Measurements from ENCODE around the gene PRDM16.

The PRDM16 gene

DNA sequence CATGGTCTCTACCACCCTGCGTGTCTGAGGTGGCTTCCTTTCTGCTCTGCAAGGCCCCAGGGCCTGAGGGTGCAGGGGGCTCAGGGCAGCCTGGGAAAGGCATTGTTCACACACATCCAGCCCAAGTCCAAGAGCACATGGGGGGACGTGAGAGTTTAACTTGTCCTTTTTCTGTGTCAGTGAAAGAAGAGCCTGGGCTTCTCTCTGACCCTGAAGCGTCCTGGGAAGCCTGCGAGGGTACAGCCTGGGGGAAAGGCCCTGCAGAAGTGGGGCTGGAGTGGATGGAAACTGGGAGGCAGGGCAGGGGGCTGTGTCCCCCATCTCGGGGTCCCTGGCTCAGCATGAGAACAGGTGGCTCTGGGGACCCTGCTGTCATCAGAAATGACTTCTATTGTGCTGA lies 181.6 kb downstream of the PRDM16 start:
- DNase-seq = no peak

GRCh38 chr1:3251099-3251806 lies 182.2 kb downstream of the PRDM16 start:
- DNase-seq = no peak

DNA sequence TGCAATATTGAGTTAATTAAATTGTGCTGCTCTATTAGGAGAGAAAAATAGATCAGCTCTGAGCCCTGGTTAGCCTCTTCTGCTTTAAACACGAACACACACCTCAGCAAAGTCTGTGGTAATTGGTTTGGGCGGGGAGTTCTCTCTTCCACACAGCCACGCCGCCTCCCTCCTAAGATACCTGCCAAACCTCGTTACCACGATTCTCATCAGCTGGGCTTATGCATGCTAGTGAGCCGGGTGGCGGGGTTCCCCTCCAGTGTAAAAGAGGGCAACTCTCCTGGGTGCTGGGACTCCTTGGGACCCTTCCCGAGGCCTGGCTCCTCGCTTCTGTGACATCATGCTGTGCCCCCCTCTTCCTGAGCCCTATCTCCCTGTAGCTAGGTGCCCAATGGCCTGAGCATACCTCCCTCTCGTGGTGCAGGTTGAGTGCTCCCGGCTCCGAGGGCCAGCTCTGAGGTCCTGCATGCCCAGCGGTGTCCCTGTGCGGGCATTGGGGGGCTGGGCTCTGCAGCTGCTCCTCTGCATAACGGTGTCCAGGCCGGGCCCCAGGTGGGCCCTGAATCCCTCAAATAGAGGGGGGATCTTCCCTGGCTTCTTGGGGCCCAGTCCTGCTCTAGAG lies 182.9 kb downstream of the PRDM16 start:
- DNase-seq = no peak

DNA sequence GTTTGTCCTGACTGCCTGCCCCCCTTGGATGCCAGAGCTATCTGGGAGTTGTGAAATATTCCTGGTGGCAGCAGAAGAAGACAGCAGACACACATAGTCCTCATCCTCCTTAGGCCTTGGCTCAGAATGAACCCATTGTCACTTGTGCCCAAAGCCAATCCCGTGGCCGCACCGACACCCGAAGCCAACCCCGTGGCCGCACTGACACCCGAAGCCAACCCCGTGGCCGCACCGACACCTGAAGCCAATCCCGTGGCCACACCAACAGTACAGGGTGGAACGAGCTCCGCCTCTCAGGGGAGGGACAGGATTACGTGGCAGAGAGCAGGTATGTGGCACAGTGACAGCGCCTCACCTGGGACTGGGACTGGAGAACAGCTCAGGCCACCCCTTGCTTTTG lies 186.7 kb downstream of the PRDM16 start:
- no peak for DNase-seq

GRCh38 chr1:3257788-3258187 lies 188.8 kb downstream of the PRDM16 start:
- DNase-seq = no peak

- DNase-seq = no peak
Observed at GRCh38 chr1:3258386-3259003, 189.5 kb downstream of the PRDM16 start.

GRCh38 chr1:3259020-3259419 lies 190.0 kb downstream of the PRDM16 start:
- DNase-seq = no peak

- DNase-seq = no peak
Observed at GRCh38 chr1:3261007-3261968, 192.3 kb downstream of the PRDM16 start.

DNA sequence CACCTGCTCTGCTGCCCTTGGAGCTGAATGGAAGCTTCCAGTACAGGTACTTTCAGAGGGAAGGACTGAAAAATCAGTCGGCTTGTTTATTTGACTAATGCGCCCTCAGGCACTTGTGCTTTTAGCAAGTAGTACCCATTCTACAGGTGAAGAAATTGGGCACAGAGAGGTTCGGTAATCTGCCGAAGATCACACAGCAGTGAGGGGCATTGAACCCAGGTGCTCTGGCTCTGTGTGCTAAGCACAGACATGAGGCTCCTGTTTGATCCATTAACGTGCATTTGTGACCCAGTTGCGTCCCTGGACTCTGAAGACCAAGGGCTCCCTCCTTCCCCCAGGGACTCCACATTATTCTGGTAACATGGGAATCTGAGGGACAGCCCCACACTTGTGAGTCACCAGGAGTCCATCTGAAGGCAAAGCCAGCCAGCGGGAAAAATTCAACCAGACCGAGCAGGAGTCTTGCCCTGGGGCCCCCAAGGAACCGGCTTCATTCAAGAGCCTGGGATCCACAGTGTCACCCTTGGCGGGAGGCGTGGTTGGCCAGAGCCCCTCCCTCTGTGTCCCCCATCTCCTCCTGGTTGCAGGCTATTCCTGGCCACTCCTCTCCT lies 193.1 kb downstream of the PRDM16 start:
- DNase-seq = no peak

DNA sequence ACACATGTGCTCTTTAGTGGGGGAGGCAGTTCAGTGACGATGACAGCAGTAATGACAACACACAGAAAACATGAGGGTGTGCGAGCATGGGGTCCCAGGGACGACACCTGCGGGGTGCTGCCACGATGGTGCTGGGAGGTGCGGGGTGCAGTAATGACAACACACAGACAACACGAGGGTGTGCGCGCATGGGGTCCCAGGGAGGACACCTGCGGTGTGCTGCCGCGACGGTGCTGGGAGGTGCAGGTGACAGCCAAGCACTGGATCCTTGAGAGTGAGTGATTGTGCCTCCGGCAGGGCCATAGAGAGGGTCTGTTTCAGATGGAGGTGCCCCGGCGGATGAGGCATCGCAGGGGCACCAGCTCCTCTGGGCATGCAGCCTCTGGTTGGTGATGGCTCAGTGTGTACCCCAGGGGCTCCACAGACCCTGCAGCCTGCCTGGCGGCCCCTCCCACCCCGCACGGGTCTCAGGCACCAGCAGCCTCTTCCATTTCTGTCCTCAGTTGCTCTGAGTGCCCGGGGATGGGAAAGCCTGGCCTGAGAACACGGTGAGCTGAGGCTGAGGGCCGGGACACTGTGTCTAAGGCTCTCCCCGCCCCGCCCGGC lies 193.8 kb downstream of the PRDM16 start:
- no peak for DNase-seq

GRCh38 chr1:3263790-3264189 lies 194.8 kb downstream of the PRDM16 start:
- no peak for DNase-seq

GRCh38 chr1:3264456-3264855 lies 195.5 kb downstream of the PRDM16 start:
- no peak for DNase-seq

GRCh38 chr1:3265835-3266805 lies 197.1 kb downstream of the PRDM16 start:
- DNase-seq = no peak

DNA sequence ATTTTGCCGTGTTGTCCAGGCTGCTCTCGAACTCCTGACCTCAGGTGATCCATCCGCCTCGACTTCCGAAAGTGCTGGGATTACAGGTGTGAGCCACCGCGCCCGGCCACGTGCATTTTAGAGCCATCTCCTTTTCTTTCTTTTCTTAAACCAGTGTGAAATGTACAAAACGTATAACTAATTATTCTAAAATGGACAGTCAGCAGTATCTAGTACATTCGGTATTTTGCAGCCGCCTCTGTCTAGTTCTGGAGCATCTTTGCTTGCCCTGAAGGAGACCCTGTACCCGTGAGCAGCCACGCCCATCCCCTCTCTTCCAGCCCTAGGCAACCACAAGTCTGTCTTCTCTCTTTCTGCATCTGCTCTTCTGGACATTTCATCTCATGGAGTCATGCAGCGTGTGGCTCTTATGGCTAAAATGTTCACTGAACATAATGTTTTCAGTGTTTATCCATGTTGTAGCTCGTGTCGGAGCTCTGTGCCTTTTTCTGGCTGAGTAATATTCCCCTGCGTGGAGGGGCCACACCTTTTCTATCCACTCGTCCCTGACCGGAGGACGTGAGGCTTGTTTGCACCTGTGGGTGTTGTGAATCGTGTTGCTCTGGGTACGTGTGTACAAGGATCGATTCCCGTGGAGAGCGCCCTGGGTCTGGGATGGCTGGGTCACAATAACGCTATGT lies 198.0 kb downstream of the PRDM16 start:
- no peak for DNase-seq

- no peak for DNase-seq
Observed at GRCh38 chr1:3267550-3268270, 198.7 kb downstream of the PRDM16 start.

DNA sequence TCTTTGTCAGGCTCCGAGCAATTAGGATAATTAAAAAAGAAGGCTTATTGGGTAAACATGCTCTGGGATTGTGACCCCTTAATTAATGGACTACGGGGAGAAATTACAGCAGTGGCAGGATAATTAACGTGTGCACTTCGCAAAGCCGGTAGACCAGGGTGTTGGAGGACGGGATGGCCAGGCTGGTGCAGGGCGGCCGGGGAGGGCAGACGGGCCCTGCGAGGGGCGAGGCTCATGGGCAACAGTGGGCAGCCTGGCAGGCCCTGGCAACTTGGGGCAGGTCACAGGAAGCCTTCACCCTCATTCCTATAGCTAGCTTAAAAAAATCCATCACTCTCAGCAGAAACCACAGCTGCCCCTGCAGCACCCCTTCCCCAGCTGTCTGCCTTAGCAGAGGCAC lies 199.3 kb downstream of the PRDM16 start:
- no peak for DNase-seq

GRCh38 chr1:3270403-3271245 lies 201.6 kb downstream of the PRDM16 start:
- DNase-seq = no peak

- no peak for DNase-seq
Observed at GRCh38 chr1:3271866-3272265, 202.9 kb downstream of the PRDM16 start.
